DMS53 treated with DMSO at 0.1 percent for 48 hours (cell line): ENCODE measurements around the gene LAMC2.

Experiments used
- DNase-seq: peaks from one replicate; lab custom pipeline; 2025; ENCODE audit not compliant: unreplicated experiment; lab: John Stamatoyannopoulos, UW

LAMC2 gene

DNA sequence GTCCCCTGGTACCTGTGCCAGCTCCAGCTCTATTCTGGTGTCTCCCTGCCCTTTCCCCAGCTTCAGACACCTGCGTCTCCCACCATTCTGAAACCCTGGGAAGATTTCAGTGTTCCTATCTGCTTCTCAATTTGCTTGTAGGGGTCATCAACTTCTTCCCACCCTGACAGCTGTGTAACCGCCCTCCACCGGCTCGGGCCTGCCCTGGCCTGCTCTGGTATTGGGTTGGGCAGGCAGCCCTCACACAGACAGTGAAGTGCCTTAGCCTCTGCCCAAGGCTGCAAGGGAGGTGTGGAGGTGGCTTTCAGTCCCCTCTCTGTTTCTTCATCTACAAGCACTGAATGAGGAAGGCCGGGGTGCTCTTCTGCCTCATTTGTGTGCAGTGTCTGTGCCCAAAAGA lies 97.2 kb downstream of the LAMC2 start:
- DNase-seq, result no peak

DNA sequence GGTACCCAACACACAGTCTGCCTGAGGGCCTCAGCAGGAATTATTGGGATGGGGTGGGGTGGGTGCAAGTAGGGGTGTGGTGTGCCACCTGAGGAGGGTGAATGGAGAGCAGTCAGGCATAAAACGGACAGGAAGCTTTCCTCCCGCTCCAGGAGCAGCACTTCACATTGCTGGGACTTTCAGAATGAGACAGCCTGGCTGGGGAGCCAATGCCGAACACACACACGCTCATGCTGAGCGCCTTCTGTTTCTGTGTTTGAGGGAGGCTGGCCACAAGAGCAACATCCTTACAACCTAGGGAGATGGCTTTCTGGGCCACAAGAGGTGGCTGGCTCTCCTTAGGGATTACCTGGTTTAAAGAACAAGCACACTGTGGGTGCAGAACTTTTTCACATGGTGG lies 98.0 kb downstream of the LAMC2 start:
- DNase-seq, result no peak

DNA sequence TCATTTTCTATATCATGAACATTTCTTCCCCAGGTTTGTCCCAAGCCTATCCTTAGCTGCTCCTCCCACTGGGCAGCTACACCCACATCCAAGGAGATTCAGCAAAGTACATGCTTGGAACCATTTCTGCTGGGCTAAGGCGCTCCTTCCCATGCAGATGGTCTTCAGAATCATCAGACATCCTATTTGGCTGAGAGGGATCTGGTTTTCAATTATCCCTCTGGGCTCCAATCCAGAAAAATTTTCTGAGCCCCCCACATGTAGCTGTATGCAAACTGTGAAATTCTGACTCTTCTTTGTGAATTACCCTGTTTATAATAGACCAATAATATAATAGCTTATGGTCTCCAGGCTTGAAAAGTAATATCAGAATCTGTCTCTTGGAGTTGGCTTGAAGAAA lies 99.2 kb downstream of the LAMC2 start:
- DNase-seq, result no peak

DNA sequence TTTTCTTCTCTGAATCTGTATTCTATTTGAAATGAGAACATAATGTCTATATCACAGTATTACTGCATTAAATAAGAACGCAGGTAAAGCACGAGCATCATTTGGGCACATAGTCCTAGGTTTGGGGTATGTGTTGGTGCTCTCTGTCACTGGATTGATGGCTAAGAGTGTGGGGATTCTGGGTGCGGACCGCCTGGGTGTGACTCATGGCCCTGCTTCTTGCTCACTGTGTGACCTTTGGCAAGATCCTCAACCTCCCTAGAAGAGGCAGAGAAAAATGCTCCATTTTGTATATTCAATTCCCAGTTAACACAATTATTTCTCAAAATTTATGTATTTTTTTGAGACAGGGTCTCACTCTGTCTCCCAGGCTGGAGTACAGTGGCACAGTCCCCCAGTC lies 99.7 kb downstream of the LAMC2 start:
- DNase-seq, result no peak

DNA sequence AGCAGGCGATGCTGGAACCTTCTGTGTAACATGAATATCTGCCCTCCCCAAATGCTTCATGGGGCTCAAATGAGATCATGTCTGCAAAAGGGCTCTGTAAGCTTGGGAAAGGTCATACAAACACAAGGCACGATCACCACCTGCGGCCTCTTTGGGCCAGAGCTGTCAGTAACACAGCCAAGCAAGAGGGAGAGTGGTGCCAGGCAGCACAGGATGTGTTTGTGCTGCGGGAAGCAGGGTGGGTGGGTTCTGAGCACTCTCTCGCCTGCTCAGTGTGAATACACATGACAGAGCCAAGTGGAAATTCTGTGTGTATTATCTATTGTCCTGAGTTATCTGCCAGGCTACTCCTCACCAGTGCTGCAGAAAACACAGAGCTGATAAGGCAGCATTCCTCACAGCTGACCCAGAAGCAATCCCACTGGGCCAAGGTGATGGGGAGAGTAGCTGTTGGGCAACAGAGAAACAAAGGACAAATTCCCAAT lies 101.2 kb downstream of the LAMC2 start:
- no peak for DNase-seq

DNA sequence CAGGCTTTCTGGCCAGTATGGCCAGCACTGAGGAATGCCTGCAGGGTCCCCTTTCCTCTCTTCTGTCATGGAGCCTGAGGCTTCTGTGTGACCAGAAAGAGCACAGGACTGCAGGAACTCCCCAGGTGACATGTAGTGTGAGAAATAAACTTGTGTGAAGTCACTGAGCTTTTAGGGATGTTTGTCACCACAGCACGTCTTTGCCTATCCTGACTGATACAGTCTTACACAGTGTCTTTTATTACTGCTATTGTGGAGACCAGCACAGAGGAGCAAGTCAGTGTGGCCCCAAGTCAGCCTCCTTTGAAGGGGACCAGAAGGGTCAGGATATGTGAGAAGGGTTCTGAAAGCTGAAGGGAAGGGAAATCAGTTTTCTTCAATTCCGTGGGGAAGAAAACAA lies 102.5 kb downstream of the LAMC2 start:
- no peak for DNase-seq

DNA sequence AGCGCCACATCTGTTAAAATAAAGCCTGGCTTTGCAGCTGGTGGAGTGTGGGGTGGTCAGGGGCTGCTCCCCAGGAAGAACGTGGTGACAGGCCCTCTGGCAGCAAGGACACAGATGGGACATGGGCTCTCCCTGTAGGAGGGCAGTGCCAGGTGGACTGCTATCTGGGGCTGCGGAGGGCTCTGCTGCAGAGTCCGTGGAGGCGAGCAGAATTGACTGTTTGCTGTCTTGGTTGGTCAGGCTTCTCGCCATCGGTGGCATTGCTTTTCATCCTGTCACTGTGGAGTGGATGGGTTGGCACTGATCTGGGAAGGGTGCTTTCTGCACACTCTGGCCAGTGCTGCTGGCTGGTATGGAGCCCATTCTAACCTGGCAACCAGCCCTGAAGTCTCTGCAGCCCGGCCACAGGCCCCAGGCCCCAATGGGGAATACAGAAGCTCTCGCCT lies 103.0 kb downstream of the LAMC2 start:
- DNase-seq, result no peak

DNA sequence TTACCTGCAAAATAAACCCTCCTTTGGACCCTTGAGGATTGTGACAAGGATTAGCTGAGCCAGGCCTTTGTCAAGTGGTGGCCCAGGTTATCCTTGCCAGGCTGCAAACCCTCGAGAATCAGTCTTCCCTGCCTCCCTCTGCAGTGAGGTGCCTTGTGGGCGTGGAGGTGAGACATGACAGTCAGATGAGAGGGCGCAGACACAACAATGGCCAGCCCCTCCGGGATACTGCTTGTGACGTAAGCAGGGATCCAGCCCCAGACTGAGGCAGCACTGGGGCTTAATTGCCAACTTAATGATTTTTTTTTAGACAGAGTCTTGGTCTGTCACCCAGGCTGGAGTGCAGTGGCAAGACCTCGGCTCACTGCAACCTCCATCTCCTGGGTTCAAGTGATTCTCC lies 104.6 kb downstream of the LAMC2 start:
- no peak for DNase-seq

DNA sequence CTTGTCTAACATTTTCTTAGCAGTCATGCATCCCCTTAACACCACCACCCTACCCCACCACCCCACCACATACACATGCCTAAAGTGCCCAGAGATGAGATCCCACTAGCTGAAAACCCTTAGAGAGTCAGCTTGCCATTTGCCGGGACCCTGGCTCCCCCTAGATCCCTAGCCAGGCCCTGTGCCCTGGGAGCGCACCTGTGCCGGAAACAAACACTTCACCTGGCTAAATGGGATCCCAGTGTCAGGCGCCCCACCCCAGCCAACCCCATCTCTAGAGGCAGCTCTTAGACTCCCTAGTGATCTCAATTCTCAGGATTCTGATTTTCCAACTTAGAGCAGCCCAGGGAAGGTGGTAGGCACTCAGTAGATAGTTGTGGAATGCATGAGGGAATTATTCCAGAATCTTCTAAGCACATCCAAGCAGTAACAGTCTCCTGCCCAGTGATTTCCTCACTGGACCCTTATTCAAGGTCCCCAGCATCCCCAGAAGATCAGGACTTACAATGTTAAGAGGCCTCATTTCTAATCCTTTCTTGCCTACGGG lies 105.2 kb downstream of the LAMC2 start:
- DNase-seq, result no peak

DNA sequence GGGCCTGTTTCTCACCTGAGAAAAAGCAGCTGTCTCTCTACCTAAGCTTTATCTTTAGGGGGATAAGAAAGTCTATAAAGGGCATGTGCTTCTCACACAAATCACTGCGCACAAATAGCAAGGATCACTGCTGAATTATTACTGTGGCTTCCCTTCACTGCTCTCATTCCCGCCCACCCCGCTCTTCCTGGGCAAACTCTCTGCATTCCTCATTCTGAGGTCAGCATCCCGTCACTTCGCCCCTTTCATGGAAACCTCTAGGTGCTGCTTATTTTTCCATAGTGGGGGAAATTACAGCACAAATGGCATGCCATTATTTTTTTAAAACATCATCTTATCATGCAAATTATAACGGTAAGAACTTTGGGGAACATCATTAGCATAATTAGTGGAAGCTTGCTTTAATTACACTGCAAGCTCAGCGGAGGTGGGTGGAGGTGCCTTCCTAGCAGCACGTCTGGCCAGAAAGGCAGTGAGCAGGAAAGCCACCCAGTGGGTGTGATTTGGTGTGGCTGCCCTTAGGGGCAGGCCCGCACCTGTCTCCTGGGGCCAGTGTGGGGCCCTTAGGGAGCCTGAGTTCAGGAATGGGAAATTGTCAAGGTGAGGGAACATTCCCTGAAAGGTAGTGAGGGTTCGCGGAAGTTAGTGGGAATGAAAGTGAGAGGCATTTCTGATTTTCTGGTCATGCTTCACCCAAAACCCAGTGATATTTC lies 105.9 kb downstream of the LAMC2 start:
- DNase-seq, result no peak

DNA sequence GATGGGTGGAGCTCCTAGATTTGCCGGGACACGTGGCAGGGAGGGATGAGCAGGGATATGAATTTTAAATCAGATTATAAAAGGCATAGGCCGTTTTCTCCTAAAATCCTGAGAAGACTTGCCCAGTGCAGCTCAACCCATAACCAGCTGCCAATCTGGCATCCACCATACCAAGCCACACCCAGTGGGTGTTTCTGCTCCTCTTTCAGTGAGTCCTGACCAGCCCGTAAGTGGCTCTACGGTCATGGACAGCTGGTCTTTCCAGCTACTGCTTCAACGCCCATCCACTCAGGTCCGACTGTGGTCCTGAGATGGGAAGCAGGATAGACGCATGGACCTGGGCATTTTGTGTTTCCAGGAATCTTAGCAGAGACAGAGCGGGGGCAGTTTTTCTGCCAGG lies 107.2 kb downstream of the LAMC2 start:
- DNase-seq, result no peak

DNA sequence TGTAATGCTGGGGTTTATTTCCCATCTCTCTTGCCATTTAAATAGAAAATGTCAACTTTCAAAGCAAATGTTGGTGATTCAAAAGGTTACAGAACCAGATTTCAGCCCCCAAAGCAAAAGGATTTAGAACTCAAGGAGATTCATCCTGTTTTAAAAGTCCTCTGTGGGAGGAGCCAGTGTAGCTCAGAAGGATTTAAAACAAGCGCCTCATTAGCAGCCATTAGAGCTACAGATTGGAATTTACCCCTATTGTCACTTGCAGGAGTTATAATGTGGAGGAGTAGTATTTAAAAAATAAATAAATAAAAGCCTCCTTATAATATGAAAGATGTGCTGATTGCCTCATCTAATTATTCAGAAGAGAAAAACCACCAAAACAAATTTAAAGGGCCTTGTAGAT lies 107.8 kb downstream of the LAMC2 start:
- no peak for DNase-seq
